Stimulated activated CD8-positive, alpha-beta memory T cell treated with anti-CD3 and anti-CD28 coated beads, Interleukin-15, amount 100 ng/mL, for 48 hours (primary cell): ENCODE results near the gene PSD4.

Experiments used
- DNase-seq, 2 donors: peaks; one replicate each; pipeline ENCODE4 v3.0.0-alpha.2; 2020; ENCODE audit warnings: low read depth in 2 of 2

The PSD4 gene

GRCh38 chr2:113238871-113239839 lies 65.4 kb downstream of the PSD4 start:
- DNase-seq = no peak

GRCh38 chr2:113240150-113240914 lies 66.6 kb downstream of the PSD4 start:
- DNase-seq = no peak

- peak; percentile 67 to 70 for DNase-seq
These were observed 67.4 kb downstream of the PSD4 start for GRCh38 chr2:113240915-113241911.

- no peak for DNase-seq
These were observed 68.6 kb downstream of the PSD4 start for GRCh38 chr2:113242327-113242726.

GRCh38 chr2:113245276-113245711 lies 71.5 kb downstream of the PSD4 start:
- no peak for DNase-seq

- DNase-seq = no peak
These were observed 72.8 kb downstream of the PSD4 start for GRCh38 chr2:113246606-113247005.

- peak; percentile 34 to 50 for DNase-seq
These were observed 75.4 kb downstream of the PSD4 start for GRCh38 chr2:113248997-113249770.

- peak in 1 of 2 donors; percentile 24 for DNase-seq
These were observed 77.3 kb downstream of the PSD4 start for GRCh38 chr2:113251118-113251517.

GRCh38 chr2:113252047-113252590 lies 78.3 kb downstream of the PSD4 start:
- DNase-seq = no peak

- DNase-seq = no peak
These were observed 79.7 kb downstream of the PSD4 start for GRCh38 chr2:113253453-113253852.

GRCh38 chr2:113255140-113256070 lies 81.6 kb downstream of the PSD4 start:
- DNase-seq = no peak

- no peak for DNase-seq
These were observed 83.9 kb downstream of the PSD4 start for GRCh38 chr2:113257516-113258264.

- DNase-seq = no peak
These were observed 84.8 kb downstream of the PSD4 start for GRCh38 chr2:113258471-113259147.
